SU-DHL-6 (cell line): ENCODE measurements around the gene NOS1AP.
"Not testable (repeated sequence)": the region's sequence is repeated elsewhere in the genome, so short reads cannot be mapped to it uniquely, and the experiment has no call there.

ENCODE experiments used
- H2AFZ ChIP-seq: fragments of 200-600 bp; sonication (generic); 2 replicates; pipeline ENCODE4 v1.6.1; 2014; ENCODE audit warnings: low read depth, mild to moderate bottlenecking, moderate library complexity, mixed read lengths, antibody characterized with exemption, low read length; ENCODE audit not compliant: severe bottlenecking
- H3F3A ChIP-seq: fragments of 200-600 bp; shearing (Covaris generic); 2 replicates; pipeline ENCODE4 v1.6.0; 2016; ENCODE audit warnings: antibody characterized with exemption, mild to moderate bottlenecking; ENCODE audit not compliant: insufficient read depth
- H3K27ac ChIP-seq: fragments of 200-600 bp; sonication (generic); 2 replicates; pipeline ENCODE4 v1.5.1; 2016; ENCODE audit warnings: low read depth, mild to moderate bottlenecking, low read length, moderate library complexity, mixed read lengths
- H3K27me3 ChIP-seq: fragments of 200-600 bp; sonication (generic), shearing (Covaris generic); 2 replicates; pipeline ENCODE4 v1.6.0; 2014; ENCODE audit warnings: mild to moderate bottlenecking, low read length
- H3K36me3 ChIP-seq: fragments of 200-600 bp; sonication (generic); 2 replicates; pipeline ENCODE4 v1.6.1; 2014; ENCODE audit warnings: mild to moderate bottlenecking, low read length, mixed read lengths
- H3K4me2 ChIP-seq: fragments of 300-600, 200-600 bp; shearing (Covaris generic), sonication (generic); 2 replicates; pipeline ENCODE4 v1.6.0; 2014; ENCODE audit warnings: low read length, low read depth, mild to moderate bottlenecking; ENCODE audit not compliant: poor library complexity, severe bottlenecking
- H3K4me3 ChIP-seq: fragments of 200-600 bp; sonication (generic); 2 replicates; pipeline ENCODE4 v1.5.1; 2014; ENCODE audit warnings: antibody characterized with exemption, low read length, mild to moderate bottlenecking, mixed read lengths; ENCODE audit not compliant: insufficient read depth, poor library complexity, severe bottlenecking
- H3K79me2 ChIP-seq: fragments of 200-600 bp; sonication (generic); 2 replicates; pipeline ENCODE4 v1.6.1; 2014; ENCODE audit warnings: mild to moderate bottlenecking, low read length, moderate library complexity; ENCODE audit not compliant: insufficient read depth
- H3K9ac ChIP-seq: fragments of 200-600 bp; sonication (generic); 2 replicates; pipeline ENCODE4 v1.7.0; 2014; ENCODE audit warnings: mild to moderate bottlenecking, low read length
- H3K9me2 ChIP-seq: fragments of 200-600 bp; sonication (generic); replicated peaks from 2 replicates; pipeline ENCODE4 v1.6.1; 2014; ENCODE audit warnings: low read length; ENCODE audit not compliant: insufficient read depth
- H3K9me3 ChIP-seq: fragments of 200-600 bp; sonication (generic); 2 replicates; pipeline ENCODE4 v1.6.1; 2014; ENCODE audit warnings: low read length, mixed read lengths; ENCODE audit not compliant: insufficient read depth
- H4K20me1 ChIP-seq: fragments of 200-600 bp; sonication (generic); 2 replicates; pipeline ENCODE4 v1.6.1; 2014; ENCODE audit warnings: low read depth, mild to moderate bottlenecking, antibody characterized with exemption, low read length, moderate library complexity, mixed read lengths
- CTCF ChIP-seq: fragments of 200-600 bp; sonication (generic); IDR thresholded peaks from one replicate; pipeline ENCODE4 v1.5.1; 2017; ENCODE audit warnings: antibody characterized with exemption, mild to moderate bottlenecking, low read length, moderate library complexity; ENCODE audit not compliant: insufficient read depth, poor library complexity, severe bottlenecking
- EZH2phosphoT487 ChIP-seq: fragments of 200-600 bp; sonication (generic), shearing (Covaris generic); conservative IDR thresholded peaks from 2 replicates; pipeline ENCODE4 v1.6.1; 2018; ENCODE audit warnings: mild to moderate bottlenecking, antibody characterized with exemption, low read length, moderate library complexity, mixed read lengths

The NOS1AP gene

GRCh38 chr1:162417650-162418049, 348.2 kb downstream of the NOS1AP start:
- no peak overlapping the region for H3K4me2 ChIP-seq
- no peak overlapping the region for H3K9ac ChIP-seq
- no peak overlapping the region for H3K4me3 ChIP-seq
- no peaks in the 10 kb centered on the region for H3K9me3 ChIP-seq
- H3K36me3 ChIP-seq = no peaks in the 10 kb centered on the region
- no peaks in the 10 kb centered on the region for H3K27me3 ChIP-seq
- TF ChIP-seq CTCF = no peak
- no peak for TF ChIP-seq EZH2phosphoT487
- no peak overlapping the region for H2AFZ ChIP-seq
- H4K20me1 ChIP-seq = no peaks in the 10 kb centered on the region
- H3K27ac ChIP-seq = no peak overlapping the region
- no peaks in the 10 kb centered on the region for H3K79me2 ChIP-seq
- H3F3A ChIP-seq = no peaks in the 10 kb centered on the region
- H3K9me2 ChIP-seq = no peaks in the 10 kb centered on the region

- not testable (repeated sequence) for H3K36me3 ChIP-seq, H3K9me2 ChIP-seq, H3K79me2 ChIP-seq, H3K9ac ChIP-seq, H3K4me3 ChIP-seq, H3K27me3 ChIP-seq, H3K27ac ChIP-seq, H3F3A ChIP-seq, H4K20me1 ChIP-seq, H3K9me3 ChIP-seq, H2AFZ ChIP-seq, H3K4me2 ChIP-seq
Measured at GRCh38 chr1:162418584-162418983, 349.1 kb downstream of the NOS1AP start.

- not testable (repeated sequence) for H3K4me2 ChIP-seq, H3K4me3 ChIP-seq, H3K9me2 ChIP-seq, H2AFZ ChIP-seq, H3K79me2 ChIP-seq, H3K27me3 ChIP-seq, H3F3A ChIP-seq, H3K36me3 ChIP-seq, H3K9ac ChIP-seq, H4K20me1 ChIP-seq, H3K27ac ChIP-seq, H3K9me3 ChIP-seq
Measured at GRCh38 chr1:162419450-162419931, 350.0 kb downstream of the NOS1AP start.
